Measurements from ENCODE around the gene P2RY4. TPM values are rescaled to one million over a fixed set of nuclear protein-coding genes. Genes with fewer than 3 reads are reported as not detected.

The P2RY4 gene
- total and polyA plus RNA-seq, 2 donors (not counting 1 experiment from before 2014, with no cell fraction given) = 0.34 to 0.76 TPM

DNA sequence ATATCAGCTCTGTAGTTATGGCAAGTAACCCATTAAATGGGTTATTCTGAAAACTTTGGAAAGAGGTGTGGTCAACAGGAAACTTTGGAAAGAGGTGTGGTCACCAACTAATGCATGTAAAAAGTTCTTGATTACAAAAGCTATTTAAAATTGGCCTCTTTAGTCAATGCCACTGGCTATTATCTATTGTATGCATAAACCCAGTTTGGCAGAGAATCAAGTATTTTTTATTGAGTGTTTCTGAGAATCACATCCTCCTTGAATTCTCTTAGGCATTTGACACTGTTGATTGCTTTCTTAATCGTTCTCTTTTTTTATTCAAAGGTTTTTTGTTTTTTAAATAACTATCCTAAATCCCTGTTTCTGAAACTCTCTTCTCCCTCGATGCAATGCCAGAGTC lies 7.5 kb downstream of the P2RY4 start:
- 83% methylated on average over 1 of the region's 2 CpGs for WGBS (ENCODE audit: insufficient coverage)
- intact Hi-C loops (cut with micrococcal nuclease) = no loop called here

DNA sequence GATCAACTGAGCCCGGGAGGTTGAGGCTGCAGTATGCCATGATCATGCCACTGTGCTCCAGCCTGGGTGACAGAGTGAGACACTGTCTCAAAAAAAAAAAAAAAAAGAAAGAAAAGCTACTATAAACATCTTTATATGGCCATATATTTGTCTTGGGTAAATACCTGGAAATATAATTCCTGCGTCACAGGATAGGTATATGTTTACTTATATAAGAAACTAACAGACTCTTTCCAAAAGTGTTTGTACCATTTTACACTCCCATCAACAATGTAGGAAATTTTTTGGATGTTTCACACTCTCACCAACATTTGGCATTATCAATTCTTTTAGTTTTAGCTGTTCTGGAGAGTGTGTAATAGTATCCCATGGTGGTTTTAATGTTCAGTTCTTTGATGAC lies 12.8 kb downstream of the P2RY4 start:
- TF ChIP-seq, protein P1, sequence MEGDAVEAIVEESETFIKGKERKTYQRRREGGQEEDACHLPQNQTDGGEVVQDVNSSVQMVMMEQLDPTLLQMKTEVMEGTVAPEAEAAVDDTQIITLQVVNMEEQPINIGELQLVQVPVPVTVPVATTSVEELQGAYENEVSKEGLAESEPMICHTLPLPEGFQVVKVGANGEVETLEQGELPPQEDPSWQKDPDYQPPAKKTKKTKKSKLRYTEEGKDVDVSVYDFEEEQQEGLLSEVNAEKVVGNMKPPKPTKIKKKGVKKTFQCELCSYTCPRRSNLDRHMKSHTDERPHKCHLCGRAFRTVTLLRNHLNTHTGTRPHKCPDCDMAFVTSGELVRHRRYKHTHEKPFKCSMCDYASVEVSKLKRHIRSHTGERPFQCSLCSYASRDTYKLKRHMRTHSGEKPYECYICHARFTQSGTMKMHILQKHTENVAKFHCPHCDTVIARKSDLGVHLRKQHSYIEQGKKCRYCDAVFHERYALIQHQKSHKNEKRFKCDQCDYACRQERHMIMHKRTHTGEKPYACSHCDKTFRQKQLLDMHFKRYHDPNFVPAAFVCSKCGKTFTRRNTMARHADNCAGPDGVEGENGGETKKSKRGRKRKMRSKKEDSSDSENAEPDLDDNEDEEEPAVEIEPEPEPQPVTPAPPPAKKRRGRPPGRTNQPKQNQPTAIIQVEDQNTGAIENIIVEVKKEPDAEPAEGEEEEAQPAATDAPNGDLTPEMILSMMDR (IDR thresholded peaks at IDR 0.05) = no peak
- no peak for TF ChIP-seq EZH2 (IDR thresholded peaks at IDR 0.05; ENCODE audit: borderline replicate concordance, insufficient read depth, low read depth, low read length, poor library complexity, severe bottlenecking)
- Mint-ChIP-seq H3K4me1 (no peaks in the 10 kb centered on the region), H3K9me3 (ENCODE audit: insufficient read depth) (no peaks in the 10 kb centered on the region), H3K27me3 (no peaks in the 10 kb centered on the region), H3K27ac (no peak overlapping the region), H3K4me3 (no peak overlapping the region)
- POLR2A ChIA-PET = no interaction called here
- whole genome bisulfite sequencing (ENCODE audit: insufficient coverage) = no CpG with 5 or more reads among the region's 2 CpGs
- CTCF ChIA-PET = no interaction called here
- H3K9ac ChIP-seq (ENCODE audit: low read length) = no peak overlapping the region
- H3K9me3 ChIP-seq (ENCODE audit: control extremely low read depth in 1 of 3, control insufficient read depth in 2 of 3, insufficient read depth in 1 of 3, low read length in 2 of 3) = no peaks in the 10 kb centered on the region
- H3K4me2 ChIP-seq (replicated peaks; ENCODE audit: low read depth, low read length, poor library complexity, severe bottlenecking) = no peak overlapping the region
- H4K20me1 ChIP-seq (ENCODE audit: control insufficient read depth, insufficient read depth, low read length, poor library complexity, severe bottlenecking) = no peaks in the 10 kb centered on the region
- no peaks in the 10 kb centered on the region for H3K4me1 ChIP-seq (ENCODE audit: control insufficient read depth in 2 of 2, insufficient read depth in 2 of 2, low read length in 2 of 2)
- no peaks in the 10 kb centered on the region for H3K79me2 ChIP-seq (ENCODE audit: control insufficient read depth, insufficient read depth, low read length)
- H3K27ac ChIP-seq (ENCODE audit: low read length in 2 of 2) = no peak overlapping the region
- no peak overlapping the region for H2AFZ ChIP-seq (ENCODE audit: insufficient read depth, low read depth, low read length, poor library complexity, severe bottlenecking)
- no peaks in the 10 kb centered on the region for H3K27me3 ChIP-seq (replicated peaks in 1 of 4; ENCODE audit: control extremely low read depth in 1 of 4, control insufficient read depth in 3 of 4, insufficient read depth in 4 of 4, low read length in 3 of 4)
- H3K36me3 ChIP-seq (replicated peaks in 1 of 2; ENCODE audit: control extremely low read depth in 1 of 2, control insufficient read depth in 1 of 2, extremely low read depth in 1 of 2, insufficient read depth in 2 of 2, low read length in 1 of 2) = no peaks in the 10 kb centered on the region
- H3K4me3 ChIP-seq (ENCODE audit: control extremely low read depth in 1 of 5, extremely low read depth in 1 of 5, insufficient read depth in 1 of 5, low read depth in 2 of 5, low read length in 4 of 5) = no peak overlapping the region
- intact Hi-C loops (cut with micrococcal nuclease) = no loop called here
- ATAC-seq (ENCODE audit: low read depth) = no peak
- no peak for DNase-seq

More for the DNA sequence above, 7.5 kb downstream of the P2RY4 start:
- no peak overlapping the region for H3K9ac ChIP-seq (ENCODE audit: low read length)
- DNase-seq = no peak
- no peak for ATAC-seq (ENCODE audit: low read depth)
- ChIA-PET POLR2A (no interaction called here), CTCF (no interaction called here)
- Mint-ChIP-seq H3K4me3 (no peak overlapping the region), H3K27ac (no peak overlapping the region), H3K27me3 (no peaks in the 10 kb centered on the region), H3K4me1 (no peaks in the 10 kb centered on the region), H3K9me3 (ENCODE audit: insufficient read depth) (no peaks in the 10 kb centered on the region)
- H3K79me2 ChIP-seq (ENCODE audit: control insufficient read depth, insufficient read depth, low read length) = no peaks in the 10 kb centered on the region
- H3K9me3 ChIP-seq (ENCODE audit: control extremely low read depth in 1 of 3, control insufficient read depth in 2 of 3, insufficient read depth in 1 of 3, low read length in 2 of 3) = no peaks in the 10 kb centered on the region
- TF ChIP-seq, protein P1 (IDR thresholded peaks at IDR 0.05) = no peak
- H3K27me3 ChIP-seq (replicated peaks in 1 of 4; ENCODE audit: control extremely low read depth in 1 of 4, control insufficient read depth in 3 of 4, insufficient read depth in 4 of 4, low read length in 3 of 4) = no peaks in the 10 kb centered on the region
- H3K4me2 ChIP-seq (replicated peaks; ENCODE audit: low read depth, low read length, poor library complexity, severe bottlenecking) = no peak overlapping the region
- no peak overlapping the region for H3K4me3 ChIP-seq (ENCODE audit: control extremely low read depth in 1 of 5, extremely low read depth in 1 of 5, insufficient read depth in 1 of 5, low read depth in 2 of 5, low read length in 4 of 5)
- H4K20me1 ChIP-seq (ENCODE audit: control insufficient read depth, insufficient read depth, low read length, poor library complexity, severe bottlenecking) = no peaks in the 10 kb centered on the region
- no peaks in the 10 kb centered on the region for H3K36me3 ChIP-seq (replicated peaks in 1 of 2; ENCODE audit: control extremely low read depth in 1 of 2, control insufficient read depth in 1 of 2, extremely low read depth in 1 of 2, insufficient read depth in 2 of 2, low read length in 1 of 2)
- H2AFZ ChIP-seq (ENCODE audit: insufficient read depth, low read depth, low read length, poor library complexity, severe bottlenecking) = no peak overlapping the region
- H3K27ac ChIP-seq (ENCODE audit: low read length in 2 of 2) = no peak overlapping the region
- no peaks in the 10 kb centered on the region for H3K4me1 ChIP-seq (ENCODE audit: control insufficient read depth in 2 of 2, insufficient read depth in 2 of 2, low read length in 2 of 2)
